Lower lobe of right lung (tissue), 2 donors: ENCODE data around the gene NR2C2. TPM values are rescaled to one million over a fixed set of nuclear protein-coding genes. Genes with fewer than 3 reads are reported as not detected.

Experiments
- ATAC-seq, 2 donors: fragments of 200-7000 bp; cut with Tn5 transposase; one replicate each; pipeline ENCODE4 v1.9.1; 2020 to 2022; ENCODE audit warnings: mild to moderate bottlenecking in 2 of 2, moderate library complexity in 2 of 2
- DNase-seq: peaks from one replicate; pipeline ENCODE4 v3.0.0-alpha.2; 2020
- H3K27ac ChIP-seq: fragments of 200-600 bp; one replicate; pipeline ENCODE4 v1.8.0; 2022
- H3K27me3 ChIP-seq: fragments of 200-600 bp; one replicate; pipeline ENCODE4 v1.8.0; 2022; ENCODE audit warnings: low read depth
- H3K36me3 ChIP-seq: fragments of 200-600 bp; one replicate; pipeline ENCODE4 v1.8.0; 2022; ENCODE audit warnings: mild to moderate bottlenecking
- H3K4me1 ChIP-seq: fragments of 200-600 bp; one replicate; pipeline ENCODE4 v1.8.0; 2022
- H3K4me3 ChIP-seq: fragments of 200-600 bp; one replicate; pipeline ENCODE4 v1.8.0; 2022; ENCODE audit warnings: mild to moderate bottlenecking
- H3K9me3 ChIP-seq: fragments of 200-600 bp; one replicate; pipeline ENCODE4 v1.8.0; 2022
- CTCF ChIP-seq: fragments of 200-600 bp; IDR thresholded peaks from one replicate; pipeline ENCODE4 v1.8.0; 2022; ENCODE audit warnings: antibody characterized with exemption, mild to moderate bottlenecking
- intact Hi-C: fragments of 100-400 bp; cut with DNase I; formaldehyde crosslinking; loops from one replicate; pipeline ENCODE4 v1.11.0; 2022
- total RNA-seq: library from RNA; stranded (reverse); fragmentation: NEBNext Ultra II Directional; extraction: Animal tissue kit (Norgen Biotek cat#: 25700); gene quantifications from one replicate; pipeline ENCODE4 v1.2.1, GENCODE V29; 2021
- donor health status: DM: no; HTN: yes; CAD: no; lungs with severe emphysema.

Gene NR2C2
- total RNA-seq, 1 donor from 2014 or later = 56.7 TPM

- TF ChIP-seq CTCF = no peak
- ATAC-seq = no peak
Observed at GRCh38 chr3:14969671-14970070, 22.3 kb downstream of the NR2C2 start.

GRCh38 chr3:14976317-14976716 lies 28.9 kb downstream of the NR2C2 start:
- no peak for ATAC-seq
- Histone ChIP-seq H3K27ac (no peak overlapping the region), H3K36me3 (peaks cover 23% of the 10 kb centered on the region), H3K4me3 (no peak overlapping the region), H3K9me3 (no peaks in the 10 kb centered on the region), H3K4me1 (peaks cover 16% of the 10 kb centered on the region), H3K27me3 (no peaks in the 10 kb centered on the region)
- no peak for TF ChIP-seq CTCF
- no peak for DNase-seq
- intact Hi-C loops = no loop called here

More at GRCh38 chr3:14969671-14970070, 22.3 kb downstream of the NR2C2 start:
- no peak overlapping the region for H3K4me3 ChIP-seq
- H3K27me3 ChIP-seq = no peaks in the 10 kb centered on the region
- DNase-seq = no peak
- peaks cover 42% of the 10 kb centered on the region for H3K36me3 ChIP-seq
- no peaks in the 10 kb centered on the region for H3K4me1 ChIP-seq
- no peaks in the 10 kb centered on the region for H3K9me3 ChIP-seq
- intact Hi-C loops = no loop called here
- H3K27ac ChIP-seq = no peak overlapping the region

- no peak overlapping the region for H3K4me3 ChIP-seq
- no peaks in the 10 kb centered on the region for H3K36me3 ChIP-seq
- H3K9me3 ChIP-seq = peaks cover 3% of the 10 kb centered on the region
- TF ChIP-seq CTCF = no peak
- DNase-seq = no peak
- H3K27me3 ChIP-seq = no peaks in the 10 kb centered on the region
- H3K4me1 ChIP-seq = peaks cover 14% of the 10 kb centered on the region
- intact Hi-C loops = no loop called here
- no peak overlapping the region for H3K27ac ChIP-seq
- no peak for ATAC-seq
Observed at GRCh38 chr3:14980689-14981088, 33.3 kb downstream of the NR2C2 start.

- DNase-seq (no peak), ATAC-seq (no peak)
- Histone ChIP-seq H3K36me3 (no peaks in the 10 kb centered on the region), H3K27ac (no peak overlapping the region), H3K4me3 (no peak overlapping the region), H3K9me3 (peaks cover 3% of the 10 kb centered on the region), H3K4me1 (peaks cover 8% of the 10 kb centered on the region), H3K27me3 (no peaks in the 10 kb centered on the region)
- no peak for TF ChIP-seq CTCF
- intact Hi-C loops = no loop called here
Observed at GRCh38 chr3:14984581-14985113, 37.3 kb downstream of the NR2C2 start.

GRCh38 chr3:14988988-14989394 lies 41.6 kb downstream of the NR2C2 start:
- DNase-seq (no peak), ATAC-seq (peak in 1 of 2 donors; percentile 52)
- TF ChIP-seq CTCF = no peak
- H3K4me3 ChIP-seq = no peak overlapping the region
- intact Hi-C loops = no loop called here
- peaks cover 3% of the 10 kb centered on the region for H3K9me3 ChIP-seq
- peaks cover 32% of the 10 kb centered on the region for H3K4me1 ChIP-seq
- H3K27me3 ChIP-seq = no peaks in the 10 kb centered on the region
- H3K27ac ChIP-seq = no peak overlapping the region
- no peaks in the 10 kb centered on the region for H3K36me3 ChIP-seq
